Smooth muscle cell (in vitro differentiated cells): Measurements from ENCODE around the gene EBLN2. TPM values are rescaled to one million over a fixed set of nuclear protein-coding genes. Genes with fewer than 3 reads are reported as not detected.

Source experiments
- DNase-seq: peaks from one replicate; lab custom pipeline; 2025; ENCODE audit not compliant: unreplicated experiment; lab: John Stamatoyannopoulos, UW
- H2AFZ ChIP-seq: fragments of 200-600 bp; sonication (generic); 2 replicates; pipeline ENCODE4 v1.6.0; 2016; ENCODE audit warnings: antibody characterized with exemption, low read depth, mild to moderate bottlenecking
- H3F3A ChIP-seq: fragments of 200-600 bp; sonication (generic); 2 replicates; pipeline ENCODE4 v1.6.0; 2017; ENCODE audit warnings: antibody characterized with exemption, low read depth
- H3K27ac ChIP-seq: fragments of 200-600 bp; sonication (generic); 2 replicates; pipeline ENCODE4 v1.5.1; 2016; ENCODE audit warnings: low read depth, mild to moderate bottlenecking
- H3K27me3 ChIP-seq: fragments of 200-600 bp; sonication (generic); 2 replicates; pipeline ENCODE4 v1.6.1; 2016; ENCODE audit warnings: low read depth, mild to moderate bottlenecking
- H3K36me3 ChIP-seq: fragments of 200-600 bp; sonication (generic); 2 replicates; pipeline ENCODE4 v1.5.1; 2016; ENCODE audit warnings: low read depth
- H3K4me1 ChIP-seq: fragments of 200-600 bp; sonication (generic); 2 replicates; pipeline ENCODE4 v1.5.1; 2016; ENCODE audit warnings: low read depth
- H3K4me2 ChIP-seq: fragments of 200-600 bp; sonication (generic); 2 replicates; pipeline ENCODE4 v1.6.0; 2016; ENCODE audit warnings: mild to moderate bottlenecking
- H3K4me3 ChIP-seq: fragments of 200-600 bp; sonication (generic); 2 replicates; pipeline ENCODE4 v1.5.1; 2016; ENCODE audit warnings: mild to moderate bottlenecking
- H3K79me2 ChIP-seq: fragments of 200-600 bp; sonication (generic); 2 replicates; pipeline ENCODE4 v1.6.0; 2016; ENCODE audit warnings: low read depth, mild to moderate bottlenecking
- H3K9ac ChIP-seq: fragments of 200-600 bp; sonication (generic); 2 replicates; pipeline ENCODE4 v1.6.0; 2016; ENCODE audit warnings: low read depth
- H3K9me3 ChIP-seq: fragments of 200-600 bp; sonication (generic); replicated peaks from 2 replicates; pipeline ENCODE4 v1.5.1; 2016; ENCODE audit warnings: low read depth
- H4K20me1 ChIP-seq: fragments of 200-600 bp; sonication (generic); 2 replicates; pipeline ENCODE4 v1.6.0; 2016; ENCODE audit warnings: low read depth
- CTCF ChIP-seq: fragments of 200-600 bp; sonication (generic); IDR thresholded peaks from 2 replicates; pipeline ENCODE4 v1.5.1; 2017; ENCODE audit warnings: borderline replicate concordance, mild to moderate bottlenecking, antibody characterized with exemption; ENCODE audit not compliant: insufficient read depth, poor library complexity, severe bottlenecking
- WGBS: methylation state at CpG from one replicate; pipeline ENCODE4 v1.1.7; 2016; ENCODE audit warnings: low lambda C conversion rate; 5-methylcytosine and 5-hydroxymethylcytosine counted together
- polyA plus RNA-seq: library from polyadenylated mRNA; unstranded; fragments of >200 nt; fragmentation: Nextera tagmentation; extraction: Ambion mirVana; gene quantifications from 2 replicates; pipeline ENCODE4 v1.2.1, GENCODE V29; 2016
- total RNA-seq: library from RNA; depleted of rRNA; stranded (reverse); fragments of >200 nt; gene quantifications from 2 replicates; pipeline ENCODE4 v1.2.3, GENCODE V29; 2014

Gene EBLN2
- total and polyA plus RNA-seq, 2 experiments from 2014 or later: 2.9 to 5.5 TPM

GRCh38 chr3:73100741-73101559 is 39.5 kb downstream of the EBLN2 start:
- Histone ChIP-seq H4K20me1 (no peaks in the 10 kb centered on the region), H3K4me1 (no peaks in the 10 kb centered on the region), H3K36me3 (no peaks in the 10 kb centered on the region), H3K4me3 (no peak overlapping the region), H3K9me3 (no peaks in the 10 kb centered on the region), H3F3A (no peaks in the 10 kb centered on the region), H3K79me2 (no peaks in the 10 kb centered on the region), H3K27me3 (no peaks in the 10 kb centered on the region), H2AFZ (no peak overlapping the region), H3K4me2 (no peak overlapping the region), H3K27ac (no peak overlapping the region), H3K9ac (no peak overlapping the region)
- DNase-seq: peak; percentile 47
- TF ChIP-seq CTCF: peak; percentile 91
- 43% methylated on average over 9 of the region's 9 CpGs for WGBS

GRCh38 chr3:73101881-73102280 is 40.4 kb downstream of the EBLN2 start:
- DNase-seq: no peak
- H3K36me3 ChIP-seq: no peaks in the 10 kb centered on the region
- no peaks in the 10 kb centered on the region for H3K9me3 ChIP-seq
- no peaks in the 10 kb centered on the region for H3K27me3 ChIP-seq
- H3K4me3 ChIP-seq: no peak overlapping the region
- no peak overlapping the region for H3K4me2 ChIP-seq
- H3K27ac ChIP-seq: no peak overlapping the region
- H3K4me1 ChIP-seq: no peaks in the 10 kb centered on the region
- no peak overlapping the region for H2AFZ ChIP-seq
- no peaks in the 10 kb centered on the region for H3F3A ChIP-seq
- TF ChIP-seq CTCF: no peak
- no peaks in the 10 kb centered on the region for H4K20me1 ChIP-seq
- no peaks in the 10 kb centered on the region for H3K79me2 ChIP-seq
- H3K9ac ChIP-seq: no peak overlapping the region
- 90% methylated on average over 2 of the region's 2 CpGs for WGBS

GRCh38 chr3:73107215-73107614 is 45.8 kb downstream of the EBLN2 start:
- no peak overlapping the region for H3K9ac ChIP-seq
- DNase-seq: no peak
- H2AFZ ChIP-seq: no peak overlapping the region
- no peaks in the 10 kb centered on the region for H3K9me3 ChIP-seq
- H3K4me3 ChIP-seq: no peak overlapping the region
- no peak overlapping the region for H3K4me2 ChIP-seq
- no peaks in the 10 kb centered on the region for H4K20me1 ChIP-seq
- H3K36me3 ChIP-seq: no peaks in the 10 kb centered on the region
- H3F3A ChIP-seq: no peaks in the 10 kb centered on the region
- WGBS: 91% methylated on average over 3 of the region's 3 CpGs
- no peaks in the 10 kb centered on the region for H3K4me1 ChIP-seq
- H3K79me2 ChIP-seq: no peaks in the 10 kb centered on the region
- no peak for TF ChIP-seq CTCF
- H3K27ac ChIP-seq: no peak overlapping the region
- no peaks in the 10 kb centered on the region for H3K27me3 ChIP-seq
